Loucy (cell line): ENCODE results near the gene SLC38A10.

Experiments used
- EZH2phosphoT487 ChIP-seq: fragments of 200-600 bp; IDR thresholded peaks from 2 replicates; pipeline ENCODE4 v1.6.1; 2018; ENCODE audit warnings: antibody characterized with exemption, mild to moderate bottlenecking, moderate library complexity, borderline replicate concordance
- TF ChIP-seq, protein P1 (sequence below): fragments of 200-600 bp; sonication (generic); conservative IDR thresholded peaks from 2 replicates; pipeline ENCODE4 v1.5.1; 2014; ENCODE audit warnings: mild to moderate bottlenecking, antibody characterized with exemption, low read length

DNA sequence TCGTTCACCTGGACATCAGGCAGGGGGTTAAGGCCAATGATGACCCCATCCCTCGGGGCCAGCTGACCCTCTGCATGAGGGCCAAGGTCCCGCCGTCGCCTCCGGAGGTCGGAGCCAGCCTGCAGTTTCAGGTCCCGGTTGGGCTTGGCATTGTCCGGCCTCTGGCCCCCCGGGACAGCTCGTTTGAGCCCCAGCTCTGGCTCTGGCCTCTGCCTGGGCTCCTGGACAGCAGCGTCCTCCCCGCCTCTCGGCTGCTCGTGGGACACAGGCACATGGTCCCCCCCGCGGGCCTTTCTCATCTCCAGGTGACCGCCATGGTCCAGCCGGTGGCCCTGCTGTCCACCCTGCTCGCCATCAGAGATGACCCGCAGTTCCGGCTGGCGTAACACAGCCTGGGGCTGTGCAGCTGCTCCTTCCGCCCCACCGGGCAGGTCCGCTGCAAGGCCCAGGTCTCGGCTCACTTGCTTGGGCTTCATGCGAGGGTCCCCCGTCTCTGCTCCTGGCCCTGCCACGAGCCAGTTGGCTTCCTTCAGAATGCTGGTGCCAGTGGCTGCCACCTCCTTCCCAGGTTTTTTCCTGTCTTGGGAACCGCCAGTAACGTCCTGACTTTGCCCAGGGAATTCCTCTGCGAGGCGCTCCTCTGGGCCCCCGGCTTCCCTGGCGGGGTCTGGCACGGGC, 49.3 kb downstream of the SLC38A10 start:
- TF ChIP-seq, protein P1, sequence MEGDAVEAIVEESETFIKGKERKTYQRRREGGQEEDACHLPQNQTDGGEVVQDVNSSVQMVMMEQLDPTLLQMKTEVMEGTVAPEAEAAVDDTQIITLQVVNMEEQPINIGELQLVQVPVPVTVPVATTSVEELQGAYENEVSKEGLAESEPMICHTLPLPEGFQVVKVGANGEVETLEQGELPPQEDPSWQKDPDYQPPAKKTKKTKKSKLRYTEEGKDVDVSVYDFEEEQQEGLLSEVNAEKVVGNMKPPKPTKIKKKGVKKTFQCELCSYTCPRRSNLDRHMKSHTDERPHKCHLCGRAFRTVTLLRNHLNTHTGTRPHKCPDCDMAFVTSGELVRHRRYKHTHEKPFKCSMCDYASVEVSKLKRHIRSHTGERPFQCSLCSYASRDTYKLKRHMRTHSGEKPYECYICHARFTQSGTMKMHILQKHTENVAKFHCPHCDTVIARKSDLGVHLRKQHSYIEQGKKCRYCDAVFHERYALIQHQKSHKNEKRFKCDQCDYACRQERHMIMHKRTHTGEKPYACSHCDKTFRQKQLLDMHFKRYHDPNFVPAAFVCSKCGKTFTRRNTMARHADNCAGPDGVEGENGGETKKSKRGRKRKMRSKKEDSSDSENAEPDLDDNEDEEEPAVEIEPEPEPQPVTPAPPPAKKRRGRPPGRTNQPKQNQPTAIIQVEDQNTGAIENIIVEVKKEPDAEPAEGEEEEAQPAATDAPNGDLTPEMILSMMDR = no peak
- no peak for TF ChIP-seq EZH2phosphoT487
